GM12878 (cell line): ENCODE results near the gene ARHGAP5.

Source experiments
- ATF3 ChIP-seq: IDR thresholded peaks from 2 replicates; pipeline ENCODE4 v1.6.1; 2011; ENCODE audit warnings: low read depth, mild to moderate bottlenecking, low read length, moderate library complexity, borderline replicate concordance; ENCODE audit errors: extremely low read depth
- CTCF ChIP-seq, 3 experiments: IDR thresholded peaks in 2 of 3; conservative IDR thresholded peaks in 1 of 3; 2 replicates each; pipeline ENCODE4 v1.5.1; 2011; ENCODE audit warnings: low read depth in 3 of 3, low read length in 3 of 3, mild to moderate bottlenecking in 3 of 3, control low read depth in 2 of 3, moderate library complexity in 2 of 3, inconsistent platforms in 1 of 3, mixed read lengths in 1 of 3; ENCODE audit not compliant: control insufficient read depth in 2 of 3, insufficient read depth in 1 of 3; ENCODE audit errors: extremely low read depth in 1 of 3
- CUX1 ChIP-seq: IDR thresholded peaks from 2 replicates; pipeline ENCODE4 v1.6.1; 2012; ENCODE audit warnings: improper control_type of control experiment, low read depth, low read length; ENCODE audit not compliant: insufficient replicate concordance
- EGR1 ChIP-seq, 2 experiments: IDR thresholded peaks; 1 replicate in 1 of 2; 2 replicates in 1 of 2; pipeline ENCODE4 v1.6.1; 2011 to 2012; ENCODE audit warnings: low read depth in 2 of 2, low read length in 2 of 2, borderline replicate concordance in 1 of 2, mild to moderate bottlenecking in 1 of 2, moderate library complexity in 1 of 2
- EP300 ChIP-seq, 2 experiments: fragments of 150-350 bp in 1 of 2; IDR thresholded peaks; 2 replicates each; pipeline ENCODE4 v1.6.1; 2011 to 2012; ENCODE audit warnings: low read depth in 2 of 2, low read length in 2 of 2, borderline replicate concordance in 1 of 2, improper control_type of control experiment in 1 of 2, inconsistent platforms in 1 of 2; ENCODE audit not compliant: control insufficient read depth in 1 of 2
- ETV6 ChIP-seq, 2 experiments: fragments of 450-650 bp in 1 of 2; IDR thresholded peaks in 1 of 2; conservative IDR thresholded peaks in 1 of 2; 2 replicates each; pipeline ENCODE4 v1.6.1; 2014; ENCODE audit warnings: antibody characterized with exemption in 1 of 2, borderline replicate concordance in 1 of 2, low read depth in 1 of 2, mild to moderate bottlenecking in 1 of 2, moderate library complexity in 1 of 2
- EZH2 ChIP-seq: IDR thresholded peaks from 2 replicates; pipeline ENCODE4 v1.6.1; 2012; ENCODE audit warnings: low read depth, mild to moderate bottlenecking, control low read depth, inconsistent platforms, low read length, borderline replicate concordance; ENCODE audit not compliant: control insufficient read depth
- HDAC6 ChIP-seq: fragments of 200-600 bp; sonication (generic); IDR thresholded peaks from one replicate; pipeline ENCODE4 v1.8.0; 2017; ENCODE audit warnings: antibody characterized with exemption; ENCODE audit not compliant: unreplicated experiment
- MAX ChIP-seq: IDR thresholded peaks from 2 replicates; pipeline ENCODE4 v1.6.1; 2012; ENCODE audit warnings: low read depth, low read length, improper control_type of control experiment
- POLR2A ChIP-seq: IDR thresholded peaks from 2 replicates; pipeline ENCODE4 v1.6.1; 2011; ENCODE audit warnings: low read depth, mild to moderate bottlenecking, low read length
- POLR2AphosphoS5 ChIP-seq: IDR thresholded peaks from 2 replicates; pipeline ENCODE4 v1.6.1; 2011; ENCODE audit warnings: mild to moderate bottlenecking, low read length, inconsistent platforms
- RAD21 ChIP-seq: IDR thresholded peaks from 2 replicates; pipeline ENCODE4 v1.6.1; 2011; ENCODE audit warnings: mild to moderate bottlenecking, low read depth, low read length, moderate library complexity; ENCODE audit not compliant: insufficient read depth
- USF2 ChIP-seq: IDR thresholded peaks from 2 replicates; pipeline ENCODE4 v1.6.1; 2011; ENCODE audit warnings: low read depth, low read length, improper control_type of control experiment, borderline replicate concordance

- TF ChIP-seq CTCF (IDR thresholded peaks at IDR 0.05 in 2 of 3, conservative IDR thresholded peaks at IDR 0.05 in 1 of 3; ENCODE audit: control insufficient read depth in 2 of 3, extremely low read depth in 1 of 3, insufficient read depth in 1 of 3, low read depth in 3 of 3, low read length in 3 of 3), result no peak
- TF ChIP-seq ATF3, result no peak
- TF ChIP-seq MAX, result no peak
- TF ChIP-seq POLR2A, result no peak
- no peak for TF ChIP-seq RAD21
- no peak for TF ChIP-seq HDAC6
- TF ChIP-seq CUX1, result no peak
- TF ChIP-seq EGR1 (IDR thresholded peaks at IDR 0.05; ENCODE audit: borderline replicate concordance in 1 of 2, low read depth in 2 of 2, low read length in 2 of 2), result no peak
- TF ChIP-seq ETV6 (conservative IDR thresholded peaks at IDR 0.05 in 1 of 2, IDR thresholded peaks at IDR 0.05 in 1 of 2; ENCODE audit: borderline replicate concordance in 1 of 2, low read depth in 1 of 2), result no peak
- no peak for TF ChIP-seq EZH2
- no peak for TF ChIP-seq POLR2AphosphoS5
- TF ChIP-seq USF2, result no peak
- no peak for TF ChIP-seq EP300 (IDR thresholded peaks at IDR 0.05; ENCODE audit: borderline replicate concordance in 1 of 2, control insufficient read depth in 1 of 2, low read depth in 2 of 2, low read length in 2 of 2)
Observed at GRCh38 chr14:32047791-32048190, 29.3 kb upstream of the ARHGAP5 start.
